NOMO-1 treated with DMSO at 0.1 percent for 48 hours (cell line): ENCODE measurements around the gene DNAH5.

Source experiments
- DNase-seq: peaks from one replicate; lab custom pipeline; 2025; ENCODE audit not compliant: unreplicated experiment; lab: John Stamatoyannopoulos, UW

The DNAH5 gene

GRCh38 chr5:13739479-13739878, 205.0 kb downstream of the DNAH5 start:
- no peak for DNase-seq

DNA sequence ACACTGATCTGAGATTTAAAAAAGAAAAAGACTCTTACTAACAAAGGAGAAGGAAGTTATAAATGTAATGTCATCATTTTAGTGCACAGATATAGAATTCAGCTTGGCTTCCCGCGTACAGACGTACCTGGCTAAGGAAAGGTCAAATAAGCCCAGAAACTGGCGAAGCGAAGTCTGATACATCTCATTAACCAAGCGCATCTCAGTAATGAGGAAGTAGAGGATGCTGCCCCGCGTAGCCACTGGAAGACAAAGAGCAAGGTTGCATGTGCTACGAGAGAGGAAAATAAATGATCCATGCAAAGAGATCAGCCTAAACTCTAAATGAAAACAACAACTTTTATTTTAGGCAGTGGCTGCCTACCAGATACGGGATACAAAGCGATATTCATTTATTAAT, 208.8 kb downstream of the DNAH5 start:
- no peak for DNase-seq

DNA sequence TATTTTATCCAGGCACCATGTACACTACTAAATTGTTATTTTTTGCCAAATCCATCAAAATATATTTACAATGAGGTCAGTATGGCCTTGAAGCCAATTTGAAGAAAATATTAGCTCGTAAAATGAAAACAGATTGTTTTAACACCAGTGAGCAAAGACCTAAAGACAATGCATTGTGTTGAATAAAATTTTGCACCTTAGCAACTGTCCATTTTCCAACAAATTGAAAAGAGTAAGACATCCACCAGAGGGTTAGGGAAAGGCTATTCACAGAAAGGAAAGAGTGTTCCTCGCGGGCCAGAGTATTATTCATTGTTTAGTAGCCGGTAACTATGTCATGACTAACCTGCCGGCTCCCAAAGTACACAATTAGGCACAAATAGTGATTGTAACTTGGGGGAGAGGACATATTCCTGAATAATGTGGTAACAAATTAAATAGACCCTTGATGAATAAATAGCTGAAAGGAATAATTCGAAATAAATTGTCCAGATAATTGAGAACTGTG, 213.3 kb downstream of the DNAH5 start:
- DNase-seq: no peak

- no peak for DNase-seq
These were observed 235.6 kb downstream of the DNAH5 start for GRCh38 chr5:13708906-13709305.

GRCh38 chr5:13708432-13708831, 236.1 kb downstream of the DNAH5 start:
- no peak for DNase-seq

DNA sequence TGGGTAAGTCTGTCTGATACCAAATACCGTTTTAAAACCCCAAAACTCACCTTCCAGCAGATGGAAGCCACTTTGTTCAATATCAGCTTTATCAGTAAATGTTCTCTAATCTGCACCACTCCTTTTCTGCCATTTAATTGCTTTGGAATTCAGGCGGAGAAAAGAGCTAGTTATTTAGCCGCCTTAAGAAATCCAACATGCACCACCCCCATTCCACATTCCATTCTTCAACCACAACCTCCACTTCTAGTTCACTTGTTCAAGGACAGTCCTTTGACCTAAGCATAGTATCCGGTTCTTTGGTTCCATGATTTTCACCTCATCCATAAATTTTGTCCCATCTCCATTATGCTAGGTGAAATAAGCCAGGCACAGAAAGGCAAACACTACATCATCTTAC, 240.1 kb downstream of the DNAH5 start:
- no peak for DNase-seq

DNA sequence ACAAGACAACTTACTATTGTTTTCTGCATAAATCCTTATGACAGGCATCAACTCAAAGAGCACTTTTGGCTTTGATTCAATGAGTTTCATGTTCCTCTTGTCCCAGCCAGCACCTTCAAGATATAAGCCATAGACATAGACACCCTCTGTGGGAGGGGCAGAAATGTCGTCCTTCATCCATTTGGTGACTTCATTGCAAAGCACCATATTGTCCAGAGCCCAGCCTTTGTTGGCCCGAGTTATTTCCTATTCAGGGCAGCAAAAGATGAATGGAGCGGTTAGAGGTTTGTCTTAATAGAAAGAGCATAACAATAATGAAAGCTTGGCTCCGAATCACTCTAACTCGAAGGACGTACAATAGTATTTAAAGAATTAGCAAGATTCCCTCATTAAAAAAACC, 243.9 kb downstream of the DNAH5 start:
- DNase-seq: no peak

DNA sequence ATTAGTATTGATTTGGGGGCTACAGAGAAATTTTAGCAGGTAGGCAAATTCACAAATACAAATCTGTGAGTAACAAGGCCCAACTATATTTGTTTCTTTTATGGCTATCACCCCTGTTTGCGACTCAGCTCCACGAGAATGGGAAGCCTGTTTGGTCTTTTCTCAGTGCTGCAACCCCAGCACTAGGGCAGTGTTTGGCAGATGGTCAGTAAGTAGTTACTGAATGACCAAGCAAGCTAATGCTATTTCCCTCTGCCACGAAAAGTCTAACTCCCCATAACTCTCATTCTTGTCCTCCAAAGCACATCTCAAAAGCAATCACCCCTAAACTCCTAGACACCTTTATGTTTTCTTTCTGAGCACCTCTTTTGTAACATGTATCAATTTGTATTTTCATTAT, 245.6 kb downstream of the DNAH5 start:
- no peak for DNase-seq

DNA sequence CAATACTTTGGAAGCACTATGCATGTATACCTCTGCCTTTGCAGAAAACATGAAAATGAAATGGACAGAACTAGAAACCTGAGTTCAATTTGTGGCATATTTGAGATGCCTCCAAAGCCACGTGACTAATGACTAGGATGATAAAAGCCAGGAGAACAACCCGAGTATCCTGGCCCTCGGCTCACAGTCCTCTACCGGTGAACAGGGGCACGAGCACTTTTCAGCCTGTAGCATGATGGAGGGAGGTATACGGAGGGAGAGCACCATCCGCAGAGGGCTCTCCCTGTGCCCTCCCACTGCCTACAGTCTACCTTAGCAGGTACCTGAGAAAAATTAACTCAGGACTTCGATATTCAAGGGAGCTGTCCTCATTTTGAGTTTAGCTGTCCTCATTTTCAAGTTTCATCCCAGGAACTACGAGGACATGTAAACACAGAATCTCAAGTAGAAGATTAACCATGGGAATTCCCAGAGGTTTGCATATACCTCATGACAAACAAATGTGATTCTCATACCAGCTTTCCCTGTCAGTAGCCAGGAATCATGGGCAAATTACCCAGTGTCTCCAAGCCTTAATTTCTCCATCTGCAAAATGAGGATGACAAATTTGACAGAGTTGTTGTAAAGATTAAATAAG, 249.3 kb downstream of the DNAH5 start:
- DNase-seq: no peak

DNA sequence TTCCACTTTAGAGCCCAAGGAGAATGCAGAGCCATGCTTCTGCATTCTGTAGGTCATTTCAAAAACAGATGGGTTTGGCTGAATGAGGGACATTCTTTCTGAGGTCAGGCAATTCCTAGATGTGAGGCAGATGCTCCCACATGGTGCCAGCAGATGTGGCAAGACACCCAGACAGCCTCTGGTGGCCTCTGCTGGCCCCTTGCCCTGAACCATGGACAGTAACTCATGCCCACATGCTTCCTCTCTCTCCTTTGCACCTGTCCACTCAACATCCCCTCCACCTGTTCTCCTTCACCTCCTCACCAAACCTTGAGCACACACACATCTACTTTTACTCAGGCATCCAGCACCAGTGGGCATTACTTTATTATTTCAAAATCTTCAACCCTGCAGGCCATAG, 252.3 kb downstream of the DNAH5 start:
- DNase-seq: no peak

DNA sequence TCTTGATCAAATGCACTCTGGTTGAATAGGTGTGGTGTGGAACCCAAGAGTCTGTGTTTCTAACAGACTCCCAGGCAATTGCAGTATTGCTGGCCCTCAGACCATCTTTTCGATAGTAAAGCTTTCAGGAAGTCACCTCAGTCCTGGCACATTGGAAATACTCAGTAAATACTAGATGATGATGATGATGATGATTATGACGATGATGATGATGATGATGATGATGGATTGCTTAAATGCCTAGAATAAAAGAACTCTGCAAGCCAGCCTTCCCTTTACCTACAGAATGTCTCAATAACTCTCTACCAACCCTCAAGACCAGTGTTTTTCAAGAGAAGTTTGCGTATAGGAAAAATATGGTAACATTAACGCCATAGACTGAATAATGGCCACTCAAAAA, 268.0 kb downstream of the DNAH5 start:
- DNase-seq: no peak

- DNase-seq: no peak
These were observed 270.1 kb downstream of the DNAH5 start for GRCh38 chr5:13674391-13674790.

- DNase-seq: no peak
These were observed 271.0 kb downstream of the DNAH5 start for GRCh38 chr5:13673511-13673910.

DNA sequence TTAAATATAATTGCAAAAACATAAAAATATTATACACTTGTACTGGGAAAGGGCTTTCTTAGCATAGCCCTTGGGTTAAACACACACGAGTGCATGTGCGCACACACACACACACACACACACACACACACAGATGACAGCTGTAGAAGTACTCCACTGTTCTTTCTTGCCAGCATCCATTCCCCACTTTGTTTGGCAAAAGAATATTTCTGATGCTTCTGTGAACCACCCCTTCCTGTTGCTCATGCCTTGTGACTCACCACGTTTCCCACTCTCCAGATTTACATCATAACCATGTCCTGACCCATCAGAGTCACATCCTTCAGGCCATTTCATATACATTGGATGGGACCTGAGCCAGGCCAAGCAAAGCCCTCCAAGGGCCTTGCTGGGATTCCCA, 280.1 kb downstream of the DNAH5 start:
- no peak for DNase-seq

GRCh38 chr5:13662626-13663025, 281.9 kb downstream of the DNAH5 start:
- DNase-seq: no peak

GRCh38 chr5:13661272-13661671, 283.2 kb downstream of the DNAH5 start:
- no peak for DNase-seq

- DNase-seq: peak; percentile 18
These were observed 284.4 kb downstream of the DNAH5 start for GRCh38 chr5:13660072-13660471.

- DNase-seq: no peak
These were observed 285.1 kb downstream of the DNAH5 start for GRCh38 chr5:13659391-13659790.

GRCh38 chr5:13658761-13659160, 285.7 kb downstream of the DNAH5 start:
- no peak for DNase-seq

DNA sequence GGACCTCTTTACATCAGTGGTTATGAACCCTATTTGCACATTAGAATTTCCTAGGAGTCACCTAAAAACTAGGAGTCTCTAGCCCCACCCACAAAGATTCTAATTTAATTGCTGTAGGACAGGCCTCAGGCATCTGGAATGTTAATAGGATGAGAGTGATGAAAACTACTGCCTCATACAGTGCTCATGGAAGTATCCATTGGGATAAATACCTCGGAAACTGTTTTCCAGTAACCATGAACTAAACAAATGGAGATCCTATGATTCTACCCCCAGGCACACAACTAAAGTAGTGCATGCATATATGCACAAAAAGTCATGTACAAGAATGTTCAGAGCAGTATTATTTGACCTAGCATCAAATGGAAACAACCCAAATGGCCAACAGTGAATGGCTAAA, 286.3 kb downstream of the DNAH5 start:
- no peak for DNase-seq

GRCh38 chr5:13653709-13654108, 290.8 kb downstream of the DNAH5 start:
- no peak for DNase-seq

DNA sequence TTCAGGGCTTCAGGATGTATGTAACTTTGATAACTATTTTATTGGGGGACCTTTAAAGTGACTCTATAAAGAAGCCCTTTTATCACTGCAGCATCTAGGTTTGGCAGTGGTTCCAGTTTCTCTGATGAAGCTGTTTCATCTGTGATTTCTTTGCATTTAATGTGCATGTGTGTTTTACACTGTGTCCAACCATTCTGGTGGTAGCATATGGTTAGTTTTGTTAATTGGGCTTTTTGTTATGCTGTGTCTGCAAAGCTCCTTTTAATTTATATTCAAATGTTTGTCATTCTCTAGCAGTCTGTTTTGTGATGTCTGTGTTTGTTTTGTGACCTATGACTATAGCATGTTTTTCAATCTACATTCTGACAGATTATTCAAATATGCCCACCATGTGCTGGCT, 294.8 kb downstream of the DNAH5 start:
- no peak for DNase-seq

GRCh38 chr5:13648822-13649221, 295.7 kb downstream of the DNAH5 start:
- DNase-seq: no peak
